Psoas muscle (tissue), 8 donors: ENCODE data around the gene SBK1. TPM values are rescaled to one million over a fixed set of nuclear protein-coding genes. Genes with fewer than 3 reads are reported as not detected.
"Not testable (repeated sequence)": the region's sequence is repeated elsewhere in the genome, so short reads cannot be mapped to it uniquely, and the experiment has no call there.

ENCODE experiments used
- ATAC-seq, 4 donors: fragments of 200-7000 bp; cut with Tn5 transposase; one replicate each; pipeline ENCODE4 v1.9.1; 2020; ENCODE audit warnings: moderate library complexity in 3 of 4, mild to moderate bottlenecking in 2 of 4
- DNase-seq, 2 donors: peaks; one replicate each; pipeline ENCODE4 v3.0.0-alpha.2; 2020
- H3K27ac ChIP-seq: fragments of 200-600 bp; one replicate; pipeline ENCODE4 v1.8.0; 2022
- H3K27me3 ChIP-seq, 3 donors: fragments of 200-600 bp in 1 of 3; one replicate each; pipeline versions ENCODE4 v1.6.1 to v1.8.0; 2013 to 2022; ENCODE audit warnings: low read length in 2 of 3, mild to moderate bottlenecking in 2 of 3, moderate library complexity in 1 of 3; ENCODE audit not compliant: insufficient read depth in 3 of 3
- H3K36me3 ChIP-seq, 2 donors: fragments of 200-600 bp in 1 of 2; one replicate each; pipeline versions ENCODE4 v1.6.1 to v1.8.0; 2013 to 2022; ENCODE audit warnings: low read depth in 1 of 2, mild to moderate bottlenecking in 1 of 2, moderate library complexity in 1 of 2; ENCODE audit not compliant: insufficient read depth in 1 of 2
- H3K4me1 ChIP-seq: fragments of 200-600 bp; one replicate; pipeline ENCODE4 v1.8.0; 2022
- H3K4me3 ChIP-seq: fragments of 200-600 bp; one replicate; pipeline ENCODE4 v1.8.0; 2022; ENCODE audit warnings: mild to moderate bottlenecking
- H3K9me3 ChIP-seq: fragments of 200-600 bp; one replicate; pipeline ENCODE4 v1.8.0; 2022
- CTCF ChIP-seq: fragments of 200-600 bp; IDR thresholded peaks from one replicate; pipeline ENCODE4 v1.8.0; 2022; ENCODE audit warnings: antibody characterized with exemption
- WGBS, 3 donors: extraction: QIAGEN DNeasy Blood & Tissue Kit; methylation state at CpG; one replicate each; pipeline versions ENCODE4 v1.1.6 to v1.1.7; 2013; 5-methylcytosine and 5-hydroxymethylcytosine counted together
- intact Hi-C, 2 donors: fragments of 100-400 bp; cut with DNase I; formaldehyde crosslinking; loops; one replicate each; pipeline versions ENCODE4 v1.11.0 to v1.14.2; 2022
- polyA plus RNA-seq, 3 donors: library from polyadenylated mRNA; stranded (reverse); fragments of 200-250 nt; gene quantifications; one replicate each; pipeline ENCODE4 v1.2.3, GENCODE V29; 2013
- total RNA-seq, 4 donors: library from RNA; stranded (reverse); fragmentation: NEBNext Ultra II Directional in 2 of 4; extraction: Animal tissue kit (Norgen Biotek cat#: 25700) in 2 of 4; gene quantifications; one replicate each; pipeline versions ENCODE4 v1.2.1 to v1.2.4, GENCODE V29; 2021 to 2023
- donor health status: healthy with polysubstance abuse.
- donor health status: DM: no; HTN: no; CAD: no; lungs with moderate emphysema.
- donor health status: Bipolar disorder and iron deficiency.
- donor health status: healthy.
- donor health status: DM: yes; HTN: yes; CAD: no.
- donor health status: DM: no; HTN: no; CAD: no.
- donor health status: DM: no; HTN: no; CAD: no.
- donor health status: DM: yes; HTN: yes; CAD: no.

The SBK1 gene
- total and polyA plus RNA-seq, 7 donors: 1.3 to 20.6 (median 5.3) TPM

GRCh38 chr16:28338230-28338629 lies 45.9 kb downstream of the SBK1 start:
- H3K9me3 ChIP-seq, H3K36me3 ChIP-seq, intact Hi-C loops, H3K27me3 ChIP-seq, DNase-seq, ATAC-seq, H3K4me3 ChIP-seq, H3K4me1 ChIP-seq, H3K27ac ChIP-seq: not testable (repeated sequence)
- WGBS, 3 donors: 85 to 89% (median 87%) methylated on average over 4 to 5 of the region's 6 CpGs

- WGBS, 3 donors: 91 to 100% (median 97%) methylated on average over 1 to 2 of the region's 5 CpGs
- DNase-seq, H3K27ac ChIP-seq, H3K9me3 ChIP-seq, ATAC-seq, intact Hi-C loops, H3K4me1 ChIP-seq, H3K36me3 ChIP-seq, H3K27me3 ChIP-seq, H3K4me3 ChIP-seq: not testable (repeated sequence)
Observed at GRCh38 chr16:28362600-28362999, 70.3 kb downstream of the SBK1 start.

- intact Hi-C loops, H3K4me1 ChIP-seq, H3K27ac ChIP-seq, DNase-seq, H3K4me3 ChIP-seq, H3K27me3 ChIP-seq, ATAC-seq, H3K36me3 ChIP-seq, H3K9me3 ChIP-seq: not testable (repeated sequence)
- no CpG with 5 or more reads among the region's 5 CpGs for WGBS, 3 donors
Observed at GRCh38 chr16:28363408-28363807, 71.1 kb downstream of the SBK1 start, which contains the start of gene NPIPB6. Gene NPIPB6, minus strand, starts transcription at chr16:28363508. Its CDS starts 686 bp downstream, at chr16:28362822.

- DNase-seq, H3K27me3 ChIP-seq, H3K4me1 ChIP-seq, H3K9me3 ChIP-seq, H3K4me3 ChIP-seq, intact Hi-C loops, H3K36me3 ChIP-seq, H3K27ac ChIP-seq: not testable (repeated sequence)
- ATAC-seq: peak; percentile 98 to 99 (median 99)
- 0 to 3% (median 1%) methylated on average over 7 to 16 of the region's 75 CpGs for WGBS, 3 donors
- peak; percentile 10 for TF ChIP-seq CTCF
Observed at GRCh38 chr16:28364268-28365173, 72.2 kb downstream of the SBK1 start.

- H3K4me3 ChIP-seq, H3K27me3 ChIP-seq, H3K4me1 ChIP-seq, intact Hi-C loops, H3K9me3 ChIP-seq, H3K36me3 ChIP-seq, H3K27ac ChIP-seq: not testable (repeated sequence)
- WGBS, 3 donors: 28 to 46% (median 31%) methylated on average over 20 to 26 of the region's 32 CpGs
- DNase-seq (peak in 1 of 2 donors; percentile 11), ATAC-seq (peak in 1 of 4 donors; percentile 17)
Observed at GRCh38 chr16:28367926-28368325, 75.6 kb downstream of the SBK1 start.

Other genes starting within 250 kb of the SBK1 start
- gene GSG1L, start 228.8 kb upstream of the SBK1 start, total RNA-seq: under 1 TPM in 2 of 4 donors, not detected in 2; 0.17 TPM
- gene GSG1L, start 228.8 kb upstream of the SBK1 start, polyA plus RNA-seq: under 1 TPM; 0.04 to 0.08 (median 0.06) TPM
- 10 to 100 TPM; 24.5 to 44.2 (median 27.0) TPM for gene XPO6, start 80.6 kb upstream of the SBK1 start, total RNA-seq
- gene XPO6, start 80.6 kb upstream of the SBK1 start, polyA plus RNA-seq: 10 to 100 TPM; 16.7 to 46.5 (median 26.4) TPM
- gene NPIPB6, start 71.0 kb downstream of the SBK1 start, total RNA-seq: 1 to 10 TPM in 1 of 4 donors, under 1 TPM in 2, not detected in 1; 0.76 to 1.5 (median 0.84) TPM
- under 1 TPM; 0.17 to 0.68 (median 0.38) TPM for gene NPIPB6, start 71.0 kb downstream of the SBK1 start, polyA plus RNA-seq
- 100 to 1,000 TPM in 2 of 4 donors, 10 to 100 TPM in 2; 25.5 to 126 (median 94.2) TPM for gene EIF3CL, start 111.3 kb downstream of the SBK1 start, total RNA-seq
- gene EIF3CL, start 111.3 kb downstream of the SBK1 start, polyA plus RNA-seq: 100 to 1,000 TPM in 1 of 3 donors, 10 to 100 TPM in 2; 60.6 to 130 (median 84.5) TPM
- under 1 TPM in 1 of 4 donors, not detected in 3; 0.20 TPM for gene NPIPB7, start 179.8 kb downstream of the SBK1 start, total RNA-seq
- under 1 TPM in 1 of 3 donors, not detected in 2; 0.04 TPM for gene NPIPB7, start 179.8 kb downstream of the SBK1 start, polyA plus RNA-seq
- 10 to 100 TPM; 10.8 to 15.3 (median 14.0) TPM for gene CLN3, start 199.5 kb downstream of the SBK1 start, total RNA-seq
- gene CLN3, start 199.5 kb downstream of the SBK1 start, polyA plus RNA-seq: 10 to 100 TPM; 15.4 to 29.3 (median 18.3) TPM
- gene APOBR, start 202.1 kb downstream of the SBK1 start, total RNA-seq: under 1 TPM; 0.34 to 0.59 (median 0.36) TPM
- gene APOBR, start 202.1 kb downstream of the SBK1 start, polyA plus RNA-seq: under 1 TPM; 0.14 to 0.47 (median 0.26) TPM
- not detected for gene IL27, start 214.3 kb downstream of the SBK1 start, total RNA-seq
- under 1 TPM in 1 of 3 donors, not detected in 2; 0.10 TPM for gene IL27, start 214.3 kb downstream of the SBK1 start, polyA plus RNA-seq
- gene NUPR1, start 246.4 kb downstream of the SBK1 start, total RNA-seq: 100 to 1,000 TPM in 1 of 4 donors, 10 to 100 TPM in 3; 23.7 to 139 (median 34.9) TPM
- 100 to 1,000 TPM in 1 of 3 donors, 10 to 100 TPM in 2; 40.9 to 141 (median 63.2) TPM for gene NUPR1, start 246.4 kb downstream of the SBK1 start, polyA plus RNA-seq